GM21619 (cell line): Measurements from ENCODE around the gene BLOC1S4.

Experiments used
- ATAC-seq: cut with Tn5 transposase; IDR thresholded peaks from one replicate; pipeline ENCODE4 v1.9.1; 2021; ENCODE audit not compliant: unreplicated experiment

Gene BLOC1S4

GRCh38 chr4:6689506-6689960 is 26.4 kb upstream of the BLOC1S4 start:
- no peak for ATAC-seq

- no peak for ATAC-seq
Measured at GRCh38 chr4:6692379-6692778, 23.6 kb upstream of the BLOC1S4 start.

- ATAC-seq = no peak
Measured at GRCh38 chr4:6692806-6693205, 23.2 kb upstream of the BLOC1S4 start.

- ATAC-seq = no peak
Measured at GRCh38 chr4:6693231-6694176, 22.5 kb upstream of the BLOC1S4 start, which contains the start of gene S100P. TSS of gene S100P (plus strand) at chr4:6693878. CDS start at chr4:6693933, 55 bp downstream.

GRCh38 chr4:6694177-6694901 is 21.6 kb upstream of the BLOC1S4 start:
- ATAC-seq = no peak

GRCh38 chr4:6695660-6696610 is 20.0 kb upstream of the BLOC1S4 start:
- no peak for ATAC-seq

- ATAC-seq = no peak
Measured at GRCh38 chr4:6696611-6697010, 19.4 kb upstream of the BLOC1S4 start.

GRCh38 chr4:6697131-6697530 is 18.8 kb upstream of the BLOC1S4 start:
- ATAC-seq = no peak

- no peak for ATAC-seq
Measured at GRCh38 chr4:6699388-6699787, 16.6 kb upstream of the BLOC1S4 start.

GRCh38 chr4:6699903-6700302 is 16.1 kb upstream of the BLOC1S4 start:
- ATAC-seq = no peak

GRCh38 chr4:6701371-6701770 is 14.6 kb upstream of the BLOC1S4 start:
- ATAC-seq = no peak

- ATAC-seq = no peak
Measured at GRCh38 chr4:6702761-6703160, 13.2 kb upstream of the BLOC1S4 start.

- no peak for ATAC-seq
Measured at GRCh38 chr4:6703786-6704185, 12.2 kb upstream of the BLOC1S4 start.

GRCh38 chr4:6705646-6706045 is 10.3 kb upstream of the BLOC1S4 start:
- no peak for ATAC-seq

GRCh38 chr4:6706173-6706572 is 9.8 kb upstream of the BLOC1S4 start:
- no peak for ATAC-seq

GRCh38 chr4:6709230-6710114 is 6.5 kb upstream of the BLOC1S4 start, which contains the start of gene MRFAP1L1:
TSS of gene MRFAP1L1 (minus strand) at chr4:6709865. CDS start at chr4:6709629, 236 bp downstream.
- ATAC-seq = peak; percentile 59

GRCh38 chr4:6710282-6710681 is 5.7 kb upstream of the BLOC1S4 start:
- no peak for ATAC-seq

GRCh38 chr4:6710996-6711395 is 5.0 kb upstream of the BLOC1S4 start:
- ATAC-seq = no peak

GRCh38 chr4:6714954-6715353 is 1.0 kb upstream of the BLOC1S4 start:
- ATAC-seq = no peak

- no peak for ATAC-seq
Measured at GRCh38 chr4:6715704-6716017, 313 bp upstream of the BLOC1S4 start.
